ENCODE results near the gene TMEM178B.

The TMEM178B gene

DNA sequence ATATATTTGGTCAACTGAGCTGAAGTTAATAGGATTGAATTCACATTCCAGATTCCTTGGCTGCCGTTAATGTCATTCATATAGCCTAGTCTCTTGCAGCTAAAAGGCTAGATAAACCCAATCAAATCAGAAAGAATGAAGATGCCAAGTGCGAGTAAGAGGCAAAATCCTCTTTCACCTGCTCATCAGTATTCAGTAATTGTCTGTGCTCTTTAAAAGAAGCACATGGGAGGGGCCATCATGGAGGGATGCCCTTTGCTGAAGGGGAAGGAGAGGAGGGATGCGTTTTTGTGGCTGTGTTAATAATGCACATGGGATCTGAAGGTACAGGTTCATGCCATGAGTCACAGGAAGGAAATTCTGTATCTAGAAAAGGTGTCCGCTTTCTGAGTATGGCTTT, 232.2 kb downstream of the TMEM178B start:
- no peaks in the 10 kb centered on the region for H3K27me3 ChIP-seq
- H3K36me3 ChIP-seq, result no peaks in the 10 kb centered on the region
- no peak for TF ChIP-seq Cebpa-rat (IDR thresholded peaks at IDR 0.05)

DNA sequence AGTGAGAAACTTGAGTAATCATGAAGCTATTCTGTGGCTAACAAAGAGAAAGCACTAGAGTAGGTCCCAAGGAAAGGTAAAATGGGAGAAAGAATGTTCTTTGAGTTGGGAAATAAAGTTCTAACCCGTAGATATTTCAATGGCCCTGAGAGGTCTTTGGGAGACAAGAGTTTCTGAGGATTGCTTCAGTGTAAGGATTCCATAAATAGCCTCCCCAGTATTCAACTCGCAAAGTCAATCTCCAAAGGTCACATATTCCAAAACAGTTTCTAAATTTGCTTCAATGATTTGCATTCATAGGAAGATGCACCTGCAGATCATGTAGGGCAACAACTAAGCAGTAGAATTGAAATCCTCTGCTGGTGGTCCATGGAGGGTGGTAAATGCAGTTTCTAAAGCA, 238.5 kb downstream of the TMEM178B start:
- H3K9me3 ChIP-seq (replicated peaks in 1 of 11), result no peaks in the 10 kb centered on the region
- no peak overlapping the region for H3K4me3 ChIP-seq
- H4K20me1 ChIP-seq, result no peaks in the 10 kb centered on the region
- no peaks in the 10 kb centered on the region; a peak in 1 of 20 replicates for H3K4me1 ChIP-seq
- no peaks in the 10 kb centered on the region for H3K27me3 ChIP-seq
- no peak overlapping the region for H3K4me2 ChIP-seq
- H3K27ac ChIP-seq, result no peak overlapping the region
- TF ChIP-seq Cebpa-rat (IDR thresholded peaks at IDR 0.05), result no peak
- no peak overlapping the region for H3K9ac ChIP-seq
- no peaks in the 10 kb centered on the region for H3K36me3 ChIP-seq

More for the DNA sequence above, 232.2 kb downstream of the TMEM178B start:
- Histone ChIP-seq H3K9ac (no peak overlapping the region), H4K20me1 (no peaks in the 10 kb centered on the region), H3K4me2 (no peak overlapping the region), H3K27ac (no peak overlapping the region), H3K4me3 (no peak overlapping the region), H3K4me1 (no peaks in the 10 kb centered on the region), H3K9me3 (replicated peaks in 1 of 11) (no peaks in the 10 kb centered on the region)

DNA sequence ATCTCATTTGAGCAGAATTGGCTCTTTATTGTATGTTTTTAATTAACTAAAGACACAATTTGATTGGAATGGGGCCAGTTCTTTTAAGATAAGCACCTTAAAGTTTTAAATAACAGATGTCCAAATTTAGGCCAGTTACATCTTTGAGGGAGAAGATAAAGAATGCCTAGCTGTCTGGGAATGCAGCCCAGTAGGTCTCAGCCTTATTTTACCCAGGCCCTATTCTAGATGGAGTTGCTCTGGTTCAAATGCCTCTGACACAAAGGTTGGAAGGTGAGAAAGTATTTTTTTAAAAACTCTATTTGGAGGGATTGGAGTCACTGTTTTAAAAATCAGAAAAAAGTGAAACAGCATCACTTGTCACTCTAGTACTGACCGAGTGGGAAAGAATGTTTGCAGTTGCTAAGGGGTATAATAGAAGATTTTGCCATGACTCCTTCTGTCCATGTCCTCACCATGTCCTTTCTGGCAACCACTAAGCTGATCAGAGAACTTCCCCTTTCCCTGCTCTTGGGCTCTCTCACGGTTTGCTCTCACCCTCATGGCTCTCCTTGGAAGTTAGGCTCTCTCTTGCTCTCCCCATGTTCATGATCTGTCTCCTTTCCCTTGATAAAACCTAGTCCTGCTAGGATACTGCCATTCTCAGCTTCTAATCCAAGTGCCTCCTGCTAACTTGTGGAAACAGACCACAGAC, 239.1 kb downstream of the TMEM178B start:
- H3K4me2 ChIP-seq, result no peak overlapping the region
- no peak overlapping the region for H3K4me3 ChIP-seq
- no peak overlapping the region for H3K27ac ChIP-seq
- H3K27me3 ChIP-seq, result no peaks in the 10 kb centered on the region
- no peaks in the 10 kb centered on the region; a peak in 1 of 20 replicates for H3K4me1 ChIP-seq
- TF ChIP-seq Cebpa-rat (IDR thresholded peaks at IDR 0.05), result no peak
- H3K9ac ChIP-seq, result no peak overlapping the region
- H4K20me1 ChIP-seq, result no peaks in the 10 kb centered on the region
- H3K9me3 ChIP-seq (replicated peaks in 1 of 11), result no peaks in the 10 kb centered on the region
- no peaks in the 10 kb centered on the region for H3K36me3 ChIP-seq

DNA sequence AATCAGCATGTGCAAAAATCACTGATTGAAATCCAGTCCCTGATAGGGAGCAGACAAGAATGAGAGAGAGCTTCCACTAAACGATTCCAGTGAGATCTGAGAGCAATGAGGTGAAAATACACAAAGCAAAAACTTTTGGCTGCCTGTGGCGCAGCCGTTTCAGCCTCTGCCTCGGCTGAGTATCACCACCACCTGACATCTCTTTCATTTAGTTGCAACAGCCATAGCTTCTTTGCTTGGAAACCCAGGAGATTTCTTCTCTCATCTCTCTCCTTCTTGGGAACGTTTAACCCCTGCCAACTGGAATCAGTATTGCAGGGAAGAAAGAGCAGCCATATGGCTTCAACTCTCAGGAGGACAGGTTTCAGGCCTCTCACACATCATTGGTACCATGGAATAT, 240.0 kb downstream of the TMEM178B start:
- Histone ChIP-seq H3K4me3 (no peak overlapping the region), H3K9me3 (replicated peaks in 1 of 11) (no peaks in the 10 kb centered on the region), H3K4me1 (no peaks in the 10 kb centered on the region; a peak in 1 of 20 replicates), H3K4me2 (no peak overlapping the region), H3K9ac (no peak overlapping the region), H3K27ac (no peak overlapping the region), H3K36me3 (no peaks in the 10 kb centered on the region), H3K27me3 (no peaks in the 10 kb centered on the region), H4K20me1 (no peaks in the 10 kb centered on the region)
- no peak for TF ChIP-seq Cebpa-rat (IDR thresholded peaks at IDR 0.05)

DNA sequence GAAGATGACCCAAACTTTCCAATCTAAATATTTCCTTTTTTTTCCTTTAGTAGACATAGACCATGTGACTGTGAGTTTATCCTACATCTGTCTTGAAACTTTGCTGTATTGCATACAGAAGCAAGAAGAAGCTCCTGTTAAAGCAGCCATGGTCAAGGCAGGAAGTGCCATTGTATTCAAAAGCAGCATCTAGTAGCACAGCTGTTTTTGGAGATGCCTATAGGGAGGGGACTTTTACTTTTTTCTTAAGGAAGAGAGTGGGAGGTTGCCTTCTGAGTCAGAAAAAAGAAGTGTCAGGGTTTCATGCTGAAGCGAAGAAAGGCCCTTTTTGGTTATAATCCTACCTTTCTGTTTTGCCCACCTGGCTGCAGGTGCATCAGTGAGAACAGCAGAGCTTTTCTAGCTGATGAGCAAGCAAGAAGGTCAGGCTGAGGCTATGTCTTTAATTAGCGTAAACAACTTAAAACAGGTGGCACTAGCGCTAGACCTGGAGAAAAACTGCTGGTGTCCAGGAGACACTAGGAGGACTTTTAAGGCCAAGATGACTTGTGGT, 243.2 kb downstream of the TMEM178B start:
- TF ChIP-seq Cebpa-rat (IDR thresholded peaks at IDR 0.05), result no peak
- Histone ChIP-seq H4K20me1 (no peaks in the 10 kb centered on the region), H3K36me3 (no peaks in the 10 kb centered on the region), H3K27me3 (no peaks in the 10 kb centered on the region), H3K4me2 (no peak overlapping the region), H3K27ac (no peak overlapping the region), H3K4me3 (no peak overlapping the region), H3K9me3 (replicated peaks in 1 of 11) (0 out of 22 replicates have a peak, but pooled peaks cover 0 to 4% (median 0%) of the 10 kb centered on the region in 11 experiments), H3K9ac (no peak overlapping the region), H3K4me1 (no peaks in the 10 kb centered on the region; a peak in 1 of 20 replicates)

DNA sequence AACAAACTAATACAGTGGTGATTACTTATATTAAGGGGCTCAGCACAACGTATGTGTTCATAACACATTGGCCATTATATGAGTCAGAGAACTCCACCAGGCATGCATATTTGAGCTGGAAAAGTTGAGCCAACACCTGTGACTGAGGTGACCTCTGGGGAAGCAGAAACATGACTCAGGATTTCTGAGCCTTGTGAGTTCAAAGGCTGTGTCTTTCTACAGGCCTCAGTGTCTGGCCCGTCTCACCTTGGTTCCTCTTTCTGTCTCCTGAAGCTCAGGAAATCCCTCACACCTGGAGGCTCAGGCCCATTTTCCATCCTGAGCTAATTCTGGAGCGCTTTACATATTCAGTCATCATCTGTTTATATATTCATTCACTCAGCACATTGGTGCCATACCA, 246.4 kb downstream of the TMEM178B start:
- TF ChIP-seq Cebpa-rat (IDR thresholded peaks at IDR 0.05), result no peak

DNA sequence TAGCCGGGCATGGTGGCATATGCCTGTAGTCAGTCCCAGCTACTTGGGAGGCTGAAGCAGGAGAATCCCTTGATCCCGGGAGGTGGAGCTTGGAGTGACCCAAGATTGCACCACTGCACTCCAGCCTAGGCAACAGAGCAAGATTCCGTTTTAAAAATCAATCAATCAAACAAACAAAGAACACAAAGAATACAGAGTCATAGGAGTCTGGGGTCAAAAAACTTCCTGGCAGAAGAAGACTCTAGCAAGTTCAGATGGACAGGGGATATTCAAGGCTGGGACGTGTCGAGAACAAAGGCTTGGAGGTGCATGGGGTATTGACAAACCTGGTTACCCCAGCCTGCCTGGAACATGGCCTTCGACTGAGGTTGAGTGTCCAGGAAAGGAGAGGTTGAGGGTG, 248.5 kb downstream of the TMEM178B start:
- Histone ChIP-seq H3K4me3 (no peak overlapping the region), H4K20me1 (no peaks in the 10 kb centered on the region), H3K9ac (no peak overlapping the region), H3K9me3 (replicated peaks in 1 of 11) (0 out of 22 replicates have a peak, but pooled peaks cover 0 to 4% (median 0%) of the 10 kb centered on the region in 11 experiments), H3K36me3 (no peaks in the 10 kb centered on the region), H3K27ac (no peak overlapping the region), H3K4me2 (no peak overlapping the region), H3K27me3 (no peaks in the 10 kb centered on the region), H3K4me1 (peaks cover 0 to 9% (median 5%) of the 10 kb centered on the region in 10 experiments; a peak in 8 of 20 replicates)
- no peak for TF ChIP-seq Cebpa-rat (IDR thresholded peaks at IDR 0.05)

More for the DNA sequence above, 246.4 kb downstream of the TMEM178B start:
- Histone ChIP-seq H3K9me3 (replicated peaks in 1 of 11) (0 out of 22 replicates have a peak, but pooled peaks cover 0 to 4% (median 0%) of the 10 kb centered on the region in 11 experiments), H3K4me2 (no peak overlapping the region), H3K27me3 (no peaks in the 10 kb centered on the region), H3K27ac (no peak overlapping the region), H3K36me3 (no peaks in the 10 kb centered on the region), H3K4me3 (no peak overlapping the region), H3K9ac (no peak overlapping the region), H3K4me1 (no peaks in the 10 kb centered on the region; a peak in 1 of 20 replicates), H4K20me1 (no peaks in the 10 kb centered on the region)

DNA sequence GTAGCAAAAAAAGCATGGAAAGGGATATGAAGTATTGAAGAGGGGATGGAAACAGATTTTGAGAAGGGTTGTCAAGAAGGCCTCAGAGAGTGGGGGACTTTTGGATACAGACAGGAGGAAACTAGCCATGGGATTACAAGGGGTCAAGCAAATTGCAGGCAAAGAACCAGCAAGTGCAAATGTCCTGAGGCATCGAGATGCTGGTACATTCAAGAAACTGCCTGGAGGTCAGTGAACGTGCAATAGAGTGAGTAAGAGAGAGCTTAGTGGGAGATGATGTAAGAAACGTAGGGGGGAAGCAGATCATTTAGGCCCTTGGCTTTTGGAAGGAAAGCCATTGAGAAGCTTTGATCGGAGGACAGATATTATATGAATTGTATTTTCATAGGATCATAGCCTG, 250.0 kb downstream of the TMEM178B start:
- 0 out of 22 replicates have a peak, but pooled peaks cover 0 to 4% (median 0%) of the 10 kb centered on the region in 11 experiments for H3K9me3 ChIP-seq (replicated peaks in 1 of 11)
- no peaks in the 10 kb centered on the region for H3K36me3 ChIP-seq
- TF ChIP-seq Cebpa-rat (IDR thresholded peaks at IDR 0.05), result no peak
- H3K4me1 ChIP-seq, result peaks cover 0 to 20% (median 17%) of the 10 kb centered on the region in 10 experiments; a peak in 15 of 20 replicates
- H3K4me2 ChIP-seq, result no peak overlapping the region
- no peaks in the 10 kb centered on the region for H3K27me3 ChIP-seq
- H3K9ac ChIP-seq, result no peak overlapping the region
- no peak overlapping the region for H3K27ac ChIP-seq
- H4K20me1 ChIP-seq, result no peaks in the 10 kb centered on the region
- H3K4me3 ChIP-seq, result no peak overlapping the region

DNA sequence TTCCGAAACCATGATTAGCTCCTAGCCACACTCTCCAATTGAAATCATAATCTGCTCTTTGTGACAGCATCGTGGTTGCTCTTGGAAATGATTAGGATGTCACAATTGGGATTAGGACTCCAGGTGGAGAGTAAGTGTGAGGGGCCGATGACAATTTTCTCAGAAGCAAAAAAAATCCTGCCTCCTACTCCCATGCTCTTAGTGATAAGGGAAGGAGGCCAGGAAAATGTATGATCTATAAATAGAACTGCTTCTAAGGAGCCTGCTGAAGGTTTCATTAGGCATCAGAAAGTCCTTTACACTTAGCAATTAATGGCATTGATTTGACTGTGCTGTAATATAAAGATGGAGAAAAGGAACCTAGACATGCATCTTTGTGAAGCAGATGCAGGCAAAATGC, 251.0 kb downstream of the TMEM178B start:
- H3K4me2 ChIP-seq, result no peak overlapping the region
- H3K4me3 ChIP-seq, result no peak overlapping the region
- peaks cover 0 to 22% (median 18%) of the 10 kb centered on the region in 10 experiments; a peak in 15 of 20 replicates for H3K4me1 ChIP-seq
- 0 out of 22 replicates have a peak, but pooled peaks cover 0 to 4% (median 0%) of the 10 kb centered on the region in 11 experiments for H3K9me3 ChIP-seq (replicated peaks in 1 of 11)
- H3K36me3 ChIP-seq, result no peaks in the 10 kb centered on the region
- no peaks in the 10 kb centered on the region for H4K20me1 ChIP-seq
- TF ChIP-seq Cebpa-rat (IDR thresholded peaks at IDR 0.05), result no peak
- H3K27ac ChIP-seq, result no peak overlapping the region
- no peak overlapping the region for H3K9ac ChIP-seq
- no peaks in the 10 kb centered on the region for H3K27me3 ChIP-seq
